Stimulated activated CD8-positive, alpha-beta memory T cell treated with anti-CD3 and anti-CD28 coated beads, Interleukin-4, amount 100 ng/mL, for 4 hours (primary cell): ENCODE data around the gene NUAK1.

Source experiments
- DNase-seq, 2 donors: peaks; one replicate each; pipeline ENCODE4 v3.0.0-alpha.2; 2020; ENCODE audit warnings: low read depth in 2 of 2, low spot score in 1 of 2

The NUAK1 gene

GRCh38 chr12:106066051-106066705 is 72.6 kb downstream of the NUAK1 start:
- DNase-seq: no peak

- DNase-seq: no peak
Observed at GRCh38 chr12:106065506-106065905, 73.2 kb downstream of the NUAK1 start.

- no peak for DNase-seq
Observed at GRCh38 chr12:106064721-106065021, 74.1 kb downstream of the NUAK1 start.

GRCh38 chr12:106063826-106064720 is 74.7 kb downstream of the NUAK1 start:
- DNase-seq: no peak

- DNase-seq: no peak
Observed at GRCh38 chr12:106062693-106063092, 76.1 kb downstream of the NUAK1 start.

- no peak for DNase-seq
Observed at GRCh38 chr12:106058256-106059182, 80.2 kb downstream of the NUAK1 start.

GRCh38 chr12:106054049-106054448 is 84.7 kb downstream of the NUAK1 start:
- DNase-seq: no peak

- DNase-seq: no peak
Observed at GRCh38 chr12:106051853-106052531, 86.8 kb downstream of the NUAK1 start.

GRCh38 chr12:106049546-106049945 is 89.2 kb downstream of the NUAK1 start:
- no peak for DNase-seq

- no peak for DNase-seq
Observed at GRCh38 chr12:106049105-106049504, 89.6 kb downstream of the NUAK1 start.

- no peak for DNase-seq
Observed at GRCh38 chr12:106048676-106049075, 90.1 kb downstream of the NUAK1 start.

GRCh38 chr12:106048016-106048415 is 90.7 kb downstream of the NUAK1 start:
- DNase-seq: no peak

GRCh38 chr12:106046947-106047346 is 91.8 kb downstream of the NUAK1 start:
- DNase-seq: no peak

GRCh38 chr12:106046301-106046846 is 92.4 kb downstream of the NUAK1 start:
- no peak for DNase-seq

GRCh38 chr12:106045251-106045674 is 93.5 kb downstream of the NUAK1 start:
- DNase-seq: no peak

GRCh38 chr12:106044773-106045172 is 94.0 kb downstream of the NUAK1 start:
- DNase-seq: no peak

- DNase-seq: no peak
Observed at GRCh38 chr12:106042037-106042436, 96.7 kb downstream of the NUAK1 start.

- DNase-seq: no peak
Observed at GRCh38 chr12:106040521-106040920, 98.2 kb downstream of the NUAK1 start.

GRCh38 chr12:106039646-106040404 is 98.9 kb downstream of the NUAK1 start:
- DNase-seq: no peak

GRCh38 chr12:106039242-106039641 is 99.5 kb downstream of the NUAK1 start:
- DNase-seq: no peak
